ENCODE measurements around the gene BMP7.
"Not testable (repeated sequence)": the region's sequence is repeated elsewhere in the genome, so short reads cannot be mapped to it uniquely, and the experiment has no call there.

BMP7 gene

GRCh38 chr20:57264908-57265335 is 1.5 kb downstream of the BMP7 start:
- not testable (repeated sequence) for DNase-seq

GRCh38 chr20:57263801-57264792 is 2.3 kb downstream of the BMP7 start:
- no peak for DNase-seq

GRCh38 chr20:57262784-57263609 is 3.4 kb downstream of the BMP7 start:
- DNase-seq: no peak

- DNase-seq: no peak
Observed at GRCh38 chr20:57262301-57262700, 4.1 kb downstream of the BMP7 start.

- DNase-seq: no peak
Observed at GRCh38 chr20:57261457-57262251, 4.8 kb downstream of the BMP7 start.

- no peak for DNase-seq
Observed at GRCh38 chr20:57260934-57261333, 5.5 kb downstream of the BMP7 start.

- DNase-seq: no peak
Observed at GRCh38 chr20:57259938-57260921, 6.2 kb downstream of the BMP7 start.

GRCh38 chr20:57259121-57259937 is 7.1 kb downstream of the BMP7 start:
- DNase-seq: no peak

- DNase-seq: no peak
Observed at GRCh38 chr20:57257701-57258453, 8.6 kb downstream of the BMP7 start.

- DNase-seq: no peak
Observed at GRCh38 chr20:57256908-57257307, 9.5 kb downstream of the BMP7 start.

GRCh38 chr20:57256205-57256604 is 10.2 kb downstream of the BMP7 start:
- DNase-seq: no peak

GRCh38 chr20:57255183-57255582 is 11.3 kb downstream of the BMP7 start:
- no peak for DNase-seq

- DNase-seq: no peak
Observed at GRCh38 chr20:57252559-57253162, 13.8 kb downstream of the BMP7 start.

- no peak for DNase-seq
Observed at GRCh38 chr20:57251949-57252348, 14.5 kb downstream of the BMP7 start.

- no peak for DNase-seq
Observed at GRCh38 chr20:57251344-57251743, 15.1 kb downstream of the BMP7 start.

GRCh38 chr20:57250607-57251343 is 15.7 kb downstream of the BMP7 start:
- no peak for DNase-seq

GRCh38 chr20:57249772-57250171 is 16.7 kb downstream of the BMP7 start:
- DNase-seq: no peak

GRCh38 chr20:57249073-57249472 is 17.4 kb downstream of the BMP7 start:
- no peak for DNase-seq

All from activated T-cell treated with anti-CD3 and anti-CD28 coated beads for 4 hours (primary cell).